ENCODE measurements around the gene HDAC7. TPM values are rescaled to one million over a fixed set of nuclear protein-coding genes. Genes with fewer than 3 reads are reported as not detected.

The HDAC7 gene
- total and polyA plus RNA-seq, 5 donors from 2014 or later = 14.0 to 163 (median 15.4) TPM

- DNase-seq (peak; percentile 64 to 68 (median 66)), ATAC-seq (ENCODE audit: low read depth in 2 of 2) (peak; percentile 49 to 52)
- no peak overlapping the region for H3K27ac ChIP-seq (ENCODE audit: insufficient read depth, low read length, poor library complexity, severe bottlenecking)
- no peaks in the 10 kb centered on the region for H3K36me3 ChIP-seq (ENCODE audit: control insufficient read depth, insufficient read depth, low read length)
- H3K27me3 Mint-ChIP-seq = peaks cover 6% of the 10 kb centered on the region
- H3K9me3 ChIP-seq (ENCODE audit: control insufficient read depth in 2 of 2, low read length in 2 of 2) = no peaks in the 10 kb centered on the region
- H3K36me3 Mint-ChIP-seq = no peaks in the 10 kb centered on the region
- H3K4me3 ChIP-seq (ENCODE audit: low read depth, low read length) = no peak overlapping the region
- peaks cover 16% of the 10 kb centered on the region for H3K4me1 ChIP-seq (ENCODE audit: control insufficient read depth, insufficient read depth, low read length, poor library complexity, severe bottlenecking)
- no peak overlapping the region for H3K4me3 Mint-ChIP-seq
- H3K4me1 Mint-ChIP-seq = peaks cover 0 to 45% (median 8%) of the 10 kb centered on the region in 4 donors
- no peaks in the 10 kb centered on the region for H3K9me3 Mint-ChIP-seq
- H3K27ac Mint-ChIP-seq = no peak overlapping the region
- H3K27me3 ChIP-seq (ENCODE audit: control insufficient read depth, insufficient read depth, low read length) = no peaks in the 10 kb centered on the region
These were observed 77.4 kb downstream of the HDAC7 start for GRCh38 chr12:47742253-47742825.

- no peaks in the 10 kb centered on the region for H3K36me3 ChIP-seq (ENCODE audit: control insufficient read depth, insufficient read depth, low read length)
- DNase-seq = peak; percentile 41 to 63 (median 52)
- peaks cover 6% of the 10 kb centered on the region for H3K27me3 Mint-ChIP-seq
- H3K27ac Mint-ChIP-seq = peak overlapping the region; percentile 43 to 72 (median 59)
- peak; percentile 54 to 65 for ATAC-seq (ENCODE audit: low read depth in 2 of 2)
- peaks cover 16% of the 10 kb centered on the region for H3K4me1 ChIP-seq (ENCODE audit: control insufficient read depth, insufficient read depth, low read length, poor library complexity, severe bottlenecking)
- no peaks in the 10 kb centered on the region for H3K27me3 ChIP-seq (ENCODE audit: control insufficient read depth, insufficient read depth, low read length)
- peak overlapping the region; percentile 23 to 57 (median 49) for H3K4me3 Mint-ChIP-seq
- peaks cover 0 to 45% (median 8%) of the 10 kb centered on the region in 4 donors for H3K4me1 Mint-ChIP-seq
- H3K27ac ChIP-seq (ENCODE audit: insufficient read depth, low read length, poor library complexity, severe bottlenecking) = no peak overlapping the region
- H3K36me3 Mint-ChIP-seq = no peaks in the 10 kb centered on the region
- no peak overlapping the region for H3K4me3 ChIP-seq (ENCODE audit: low read depth, low read length)
- no peaks in the 10 kb centered on the region for H3K9me3 Mint-ChIP-seq
- no peaks in the 10 kb centered on the region for H3K9me3 ChIP-seq (ENCODE audit: control insufficient read depth in 2 of 2, low read length in 2 of 2)
These were observed 78.4 kb downstream of the HDAC7 start for GRCh38 chr12:47741340-47741703.

GRCh38 chr12:47740606-47741339 is 78.9 kb downstream of the HDAC7 start:
- no peak for ATAC-seq (ENCODE audit: low read depth in 2 of 2)
- Mint-ChIP-seq H3K27ac (peak overlapping the region in 2 of 3 donors; percentile 67 to 72), H3K27me3 (peaks cover 6% of the 10 kb centered on the region), H3K36me3 (no peaks in the 10 kb centered on the region), H3K9me3 (no peaks in the 10 kb centered on the region), H3K4me1 (peaks cover 0 to 45% (median 8%) of the 10 kb centered on the region in 4 donors), H3K4me3 (peak overlapping the region in 3 of 4 donors; percentile 23 to 57 (median 42))
- Histone ChIP-seq H3K4me1 (ENCODE audit: control insufficient read depth, insufficient read depth, low read length, poor library complexity, severe bottlenecking) (peaks cover 16% of the 10 kb centered on the region), H3K36me3 (ENCODE audit: control insufficient read depth, insufficient read depth, low read length) (no peaks in the 10 kb centered on the region), H3K9me3 (ENCODE audit: control insufficient read depth in 2 of 2, low read length in 2 of 2) (no peaks in the 10 kb centered on the region), H3K4me3 (ENCODE audit: low read depth, low read length) (no peak overlapping the region), H3K27ac (ENCODE audit: insufficient read depth, low read length, poor library complexity, severe bottlenecking) (no peak overlapping the region), H3K27me3 (ENCODE audit: control insufficient read depth, insufficient read depth, low read length) (no peaks in the 10 kb centered on the region)
- no peak for DNase-seq

- H3K27ac ChIP-seq (ENCODE audit: insufficient read depth, low read length, poor library complexity, severe bottlenecking) = no peak overlapping the region
- no peaks in the 10 kb centered on the region for H3K36me3 ChIP-seq (ENCODE audit: control insufficient read depth, insufficient read depth, low read length)
- Mint-ChIP-seq H3K27ac (peak overlapping the region in 1 of 3 donors; percentile 67), H3K27me3 (peaks cover 2% of the 10 kb centered on the region), H3K4me1 (peaks cover 0 to 45% (median 8%) of the 10 kb centered on the region in 4 donors), H3K9me3 (no peaks in the 10 kb centered on the region), H3K4me3 (no peak overlapping the region), H3K36me3 (no peaks in the 10 kb centered on the region)
- no peak overlapping the region for H3K4me3 ChIP-seq (ENCODE audit: low read depth, low read length)
- no peaks in the 10 kb centered on the region for H3K9me3 ChIP-seq (ENCODE audit: control insufficient read depth in 2 of 2, low read length in 2 of 2)
- H3K27me3 ChIP-seq (ENCODE audit: control insufficient read depth, insufficient read depth, low read length) = no peaks in the 10 kb centered on the region
- ATAC-seq (ENCODE audit: low read depth in 2 of 2) = no peak
- no peak for DNase-seq
- peaks cover 16% of the 10 kb centered on the region for H3K4me1 ChIP-seq (ENCODE audit: control insufficient read depth, insufficient read depth, low read length, poor library complexity, severe bottlenecking)
These were observed 79.7 kb downstream of the HDAC7 start for GRCh38 chr12:47739979-47740378.

GRCh38 chr12:47739297-47739696 is 80.4 kb downstream of the HDAC7 start:
- Mint-ChIP-seq H3K4me3 (no peak overlapping the region), H3K27ac (peak overlapping the region in 2 of 3 donors; percentile 35 to 84), H3K9me3 (no peaks in the 10 kb centered on the region), H3K27me3 (no peaks in the 10 kb centered on the region), H3K4me1 (peaks cover 0 to 45% (median 8%) of the 10 kb centered on the region in 4 donors), H3K36me3 (no peaks in the 10 kb centered on the region)
- H3K9me3 ChIP-seq (ENCODE audit: control insufficient read depth in 2 of 2, low read length in 2 of 2) = no peaks in the 10 kb centered on the region
- DNase-seq = no peak
- H3K36me3 ChIP-seq (ENCODE audit: control insufficient read depth, insufficient read depth, low read length) = no peaks in the 10 kb centered on the region
- ATAC-seq (ENCODE audit: low read depth in 2 of 2) = no peak
- H3K27ac ChIP-seq (ENCODE audit: insufficient read depth, low read length, poor library complexity, severe bottlenecking) = no peak overlapping the region
- H3K27me3 ChIP-seq (ENCODE audit: control insufficient read depth, insufficient read depth, low read length) = no peaks in the 10 kb centered on the region
- H3K4me1 ChIP-seq (ENCODE audit: control insufficient read depth, insufficient read depth, low read length, poor library complexity, severe bottlenecking) = peaks cover 16% of the 10 kb centered on the region
- H3K4me3 ChIP-seq (ENCODE audit: low read depth, low read length) = no peak overlapping the region

- H3K4me1 Mint-ChIP-seq = peaks cover 0 to 36% (median 7%) of the 10 kb centered on the region in 4 donors
- H3K4me1 ChIP-seq (ENCODE audit: control insufficient read depth, insufficient read depth, low read length, poor library complexity, severe bottlenecking) = peaks cover 16% of the 10 kb centered on the region
- H3K27me3 ChIP-seq (ENCODE audit: control insufficient read depth, insufficient read depth, low read length) = no peaks in the 10 kb centered on the region
- H3K9me3 Mint-ChIP-seq = no peaks in the 10 kb centered on the region
- no peaks in the 10 kb centered on the region for H3K27me3 Mint-ChIP-seq
- H3K27ac ChIP-seq (ENCODE audit: insufficient read depth, low read length, poor library complexity, severe bottlenecking) = no peak overlapping the region
- H3K36me3 Mint-ChIP-seq = no peaks in the 10 kb centered on the region
- H3K4me3 ChIP-seq (ENCODE audit: low read depth, low read length) = no peak overlapping the region
- no peak overlapping the region for H3K4me3 Mint-ChIP-seq
- ATAC-seq (ENCODE audit: low read depth in 2 of 2) (no peak), DNase-seq (no peak)
- peak overlapping the region in 1 of 3 donors; percentile 16 for H3K27ac Mint-ChIP-seq
- no peaks in the 10 kb centered on the region for H3K36me3 ChIP-seq (ENCODE audit: control insufficient read depth, insufficient read depth, low read length)
- no peaks in the 10 kb centered on the region for H3K9me3 ChIP-seq (ENCODE audit: control insufficient read depth in 2 of 2, low read length in 2 of 2)
These were observed 81.6 kb downstream of the HDAC7 start for GRCh38 chr12:47737936-47738594.

GRCh38 chr12:47736877-47737676 is 82.6 kb downstream of the HDAC7 start:
- Mint-ChIP-seq H3K4me3 (no peak overlapping the region), H3K27me3 (no peaks in the 10 kb centered on the region), H3K36me3 (no peaks in the 10 kb centered on the region), H3K9me3 (no peaks in the 10 kb centered on the region), H3K27ac (no peak overlapping the region), H3K4me1 (peaks cover 0 to 30% (median 5%) of the 10 kb centered on the region in 4 donors)
- Histone ChIP-seq H3K27ac (ENCODE audit: insufficient read depth, low read length, poor library complexity, severe bottlenecking) (no peak overlapping the region), H3K9me3 (ENCODE audit: control insufficient read depth in 2 of 2, low read length in 2 of 2) (no peaks in the 10 kb centered on the region), H3K4me1 (ENCODE audit: control insufficient read depth, insufficient read depth, low read length, poor library complexity, severe bottlenecking) (peaks cover 16% of the 10 kb centered on the region), H3K27me3 (ENCODE audit: control insufficient read depth, insufficient read depth, low read length) (no peaks in the 10 kb centered on the region), H3K4me3 (ENCODE audit: low read depth, low read length) (no peak overlapping the region), H3K36me3 (ENCODE audit: control insufficient read depth, insufficient read depth, low read length) (no peaks in the 10 kb centered on the region)
- DNase-seq (no peak), ATAC-seq (ENCODE audit: low read depth in 2 of 2) (no peak)
